ENCODE data around the gene IRF7. TPM values are rescaled to one million over a fixed set of nuclear protein-coding genes. Genes with fewer than 3 reads are reported as not detected.
"Not testable (repeated sequence)": the region's sequence is repeated elsewhere in the genome, so short reads cannot be mapped to it uniquely, and the experiment has no call there.

The IRF7 gene
- polyA plus RNA-seq, 1 experiment: 2.4 TPM

DNA sequence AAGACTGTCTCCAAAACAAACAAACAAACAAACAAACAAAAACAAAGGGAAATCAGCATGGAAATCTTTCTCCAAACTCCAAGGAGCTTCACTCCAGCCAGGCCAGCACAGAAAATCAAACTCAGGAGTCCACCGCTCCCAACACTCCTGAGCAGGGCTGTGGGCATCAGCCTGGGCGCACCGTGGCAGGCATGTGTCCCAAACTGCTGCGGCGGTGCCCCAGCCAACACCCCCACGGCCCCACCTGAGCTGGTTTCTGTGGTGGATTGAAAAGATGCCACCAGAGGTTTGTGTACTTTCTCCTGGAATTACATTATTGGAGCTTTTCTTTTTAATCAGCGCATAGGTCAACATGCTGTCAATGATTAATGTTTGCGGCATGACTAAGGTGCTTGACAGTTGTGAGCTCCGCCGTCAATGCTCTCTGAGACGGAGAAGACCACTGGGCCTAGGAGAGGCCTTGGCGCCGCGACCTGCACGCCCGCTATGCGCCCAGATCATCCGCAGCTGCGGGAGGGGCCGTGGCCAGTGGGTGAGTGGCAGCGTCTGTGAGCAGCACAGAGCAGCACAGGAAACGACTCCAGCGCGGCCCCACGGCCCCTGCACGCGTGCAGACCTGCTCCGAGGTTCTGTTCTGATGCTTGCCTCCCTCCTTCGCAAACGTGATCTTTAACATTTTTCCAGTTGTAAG is 39.4 kb upstream of the IRF7 start:
- Histone ChIP-seq H3K4me3 (ENCODE audit: low read depth, low read length) (no peak overlapping the region), H3K27ac (ENCODE audit: low read depth, low read length) (no peak overlapping the region), H3K9me3 (ENCODE audit: control insufficient read depth, insufficient read depth, low read length) (no peaks in the 10 kb centered on the region), H3K27me3 (ENCODE audit: control insufficient read depth, insufficient read depth, low read length) (no peaks in the 10 kb centered on the region)
- POLR2A ChIA-PET: no interaction called here
- DNase-seq (ENCODE audit: low read depth, low spot score): no peak
- CTCF ChIA-PET: no interaction called here
- TF ChIP-seq, protein P1, sequence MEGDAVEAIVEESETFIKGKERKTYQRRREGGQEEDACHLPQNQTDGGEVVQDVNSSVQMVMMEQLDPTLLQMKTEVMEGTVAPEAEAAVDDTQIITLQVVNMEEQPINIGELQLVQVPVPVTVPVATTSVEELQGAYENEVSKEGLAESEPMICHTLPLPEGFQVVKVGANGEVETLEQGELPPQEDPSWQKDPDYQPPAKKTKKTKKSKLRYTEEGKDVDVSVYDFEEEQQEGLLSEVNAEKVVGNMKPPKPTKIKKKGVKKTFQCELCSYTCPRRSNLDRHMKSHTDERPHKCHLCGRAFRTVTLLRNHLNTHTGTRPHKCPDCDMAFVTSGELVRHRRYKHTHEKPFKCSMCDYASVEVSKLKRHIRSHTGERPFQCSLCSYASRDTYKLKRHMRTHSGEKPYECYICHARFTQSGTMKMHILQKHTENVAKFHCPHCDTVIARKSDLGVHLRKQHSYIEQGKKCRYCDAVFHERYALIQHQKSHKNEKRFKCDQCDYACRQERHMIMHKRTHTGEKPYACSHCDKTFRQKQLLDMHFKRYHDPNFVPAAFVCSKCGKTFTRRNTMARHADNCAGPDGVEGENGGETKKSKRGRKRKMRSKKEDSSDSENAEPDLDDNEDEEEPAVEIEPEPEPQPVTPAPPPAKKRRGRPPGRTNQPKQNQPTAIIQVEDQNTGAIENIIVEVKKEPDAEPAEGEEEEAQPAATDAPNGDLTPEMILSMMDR (IDR thresholded peaks at IDR 0.05; ENCODE audit: low read depth, low read length): no peak

DNA sequence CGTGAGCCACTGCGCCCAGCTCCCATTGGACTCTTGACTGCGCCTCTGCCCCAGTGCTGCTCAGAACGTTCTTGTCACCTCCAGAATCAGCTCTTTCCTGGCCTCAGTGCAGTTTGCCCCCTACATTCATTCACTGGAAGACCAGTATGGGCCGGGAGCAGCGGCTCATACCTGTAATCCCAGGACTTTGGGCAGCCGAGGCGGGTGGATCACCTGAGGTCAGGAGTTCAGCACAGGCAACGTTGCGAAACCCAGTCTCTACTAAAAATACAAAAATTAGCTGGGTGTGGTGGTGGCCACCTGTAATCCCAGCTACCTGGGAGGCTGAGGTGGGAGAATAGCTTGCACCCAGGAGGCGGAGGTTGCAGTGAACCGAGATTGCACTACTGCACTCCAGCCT is 38.7 kb upstream of the IRF7 start:
- H3K9me3 ChIP-seq (ENCODE audit: control insufficient read depth, insufficient read depth, low read length); POLR2A ChIA-PET; H3K27me3 ChIP-seq (ENCODE audit: control insufficient read depth, insufficient read depth, low read length); DNase-seq (ENCODE audit: low read depth, low spot score); H3K27ac ChIP-seq (ENCODE audit: low read depth, low read length); H3K4me3 ChIP-seq (ENCODE audit: low read depth, low read length); CTCF ChIA-PET: not testable (repeated sequence)

DNA sequence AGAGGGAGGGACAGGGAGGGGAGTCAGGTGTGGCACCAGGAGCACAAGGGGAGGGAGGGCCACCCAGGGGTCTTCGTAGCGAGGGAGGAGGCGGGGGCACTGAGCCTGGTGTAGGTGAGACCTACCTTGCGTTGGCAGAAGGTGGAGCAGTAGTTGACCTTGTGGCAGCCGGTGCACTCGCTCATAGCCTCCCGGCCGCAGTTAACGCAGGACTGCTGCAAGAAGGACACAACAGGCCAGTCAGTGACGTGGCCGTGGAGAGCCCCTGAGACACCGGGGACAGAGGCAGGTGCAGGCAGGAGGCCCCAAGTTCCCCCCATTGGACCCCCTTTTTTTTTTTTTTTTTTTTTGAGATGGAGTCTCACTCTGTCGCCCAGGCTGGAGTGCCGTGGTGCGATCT is 38.1 kb upstream of the IRF7 start:
- TF ChIP-seq, protein P1 (IDR thresholded peaks at IDR 0.05; ENCODE audit: low read depth, low read length): no peak
- no peak overlapping the region for H3K27ac ChIP-seq (ENCODE audit: low read depth, low read length)
- DNase-seq (ENCODE audit: low read depth, low spot score): no peak
- no peak overlapping the region for H3K4me3 ChIP-seq (ENCODE audit: low read depth, low read length)
- no peaks in the 10 kb centered on the region for H3K9me3 ChIP-seq (ENCODE audit: control insufficient read depth, insufficient read depth, low read length)
- POLR2A ChIA-PET: no interaction called here
- CTCF ChIA-PET: no interaction called here
- no peaks in the 10 kb centered on the region for H3K27me3 ChIP-seq (ENCODE audit: control insufficient read depth, insufficient read depth, low read length)

GRCh38 chr11:653136-653535 is 37.4 kb upstream of the IRF7 start:
- H3K4me3 ChIP-seq (ENCODE audit: low read depth, low read length); H3K9me3 ChIP-seq (ENCODE audit: control insufficient read depth, insufficient read depth, low read length); POLR2A ChIA-PET; H3K27ac ChIP-seq (ENCODE audit: low read depth, low read length); DNase-seq (ENCODE audit: low read depth, low spot score); CTCF ChIA-PET; H3K27me3 ChIP-seq (ENCODE audit: control insufficient read depth, insufficient read depth, low read length): not testable (repeated sequence)

- ChIA-PET CTCF (interaction anchor here (1.5 kb wide), 1 partner anchor 12 kb away, joined by 3 read pairs; no protein-coding TSS in a partner anchor), POLR2A (no interaction called here)
- H3K9me3 ChIP-seq (ENCODE audit: control insufficient read depth, insufficient read depth, low read length): no peaks in the 10 kb centered on the region; the same call in 1 of the 2 replicates
- no peak overlapping the region for H3K4me3 ChIP-seq (ENCODE audit: low read depth, low read length)
- no peak overlapping the region for H3K27ac ChIP-seq (ENCODE audit: low read depth, low read length)
- TF ChIP-seq, protein P1 (IDR thresholded peaks at IDR 0.05; ENCODE audit: low read depth, low read length): no peak
- H3K27me3 ChIP-seq (ENCODE audit: control insufficient read depth, insufficient read depth, low read length): no peaks in the 10 kb centered on the region
- no peak for DNase-seq (ENCODE audit: low read depth, low spot score)
Observed at GRCh38 chr11:650482-650881, 34.7 kb upstream of the IRF7 start.

DNA sequence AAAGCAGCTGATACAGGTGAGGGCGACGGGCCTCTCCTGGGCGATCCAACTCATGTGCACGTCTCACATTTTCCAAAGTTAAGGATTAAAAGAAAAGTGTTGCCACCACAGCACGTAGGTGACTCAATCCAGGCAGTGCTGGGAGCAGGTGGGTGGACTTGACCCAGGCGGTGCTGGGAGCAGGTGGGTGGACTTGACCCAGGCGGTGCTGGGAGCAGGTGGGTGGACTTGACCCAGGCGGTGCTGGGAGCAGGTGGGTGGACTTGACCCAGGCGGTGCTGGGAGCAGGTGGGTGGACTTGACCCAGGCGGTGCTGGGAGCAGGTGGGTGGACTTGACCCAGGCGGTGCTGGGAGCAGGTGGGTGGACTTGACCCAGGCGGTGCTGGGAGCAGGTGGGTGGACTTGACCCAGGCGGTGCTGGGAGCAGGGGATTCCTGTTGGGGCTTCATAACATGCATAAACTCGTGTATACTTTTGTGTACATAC is 32.0 kb upstream of the IRF7 start:
- POLR2A ChIA-PET; H3K27me3 ChIP-seq (ENCODE audit: control insufficient read depth, insufficient read depth, low read length); DNase-seq (ENCODE audit: low read depth, low spot score); H3K4me3 ChIP-seq (ENCODE audit: low read depth, low read length); H3K27ac ChIP-seq (ENCODE audit: low read depth, low read length); H3K9me3 ChIP-seq (ENCODE audit: control insufficient read depth, insufficient read depth, low read length): not testable (repeated sequence)
- CTCF ChIA-PET: interaction anchor here (0.6 kb wide), 1 partner anchor 79 kb away, joined by 4 read pairs; no protein-coding TSS in a partner anchor

Measured in AG04450 (cell line).